Sigmoid colon (tissue), 3 donors: ENCODE results near the gene ASPN.

Experiments
- POLR2A ChIP-seq, 2 donors: fragments of 450-650 bp; IDR thresholded peaks; one replicate each; pipeline ENCODE4 v1.6.1; 2016; ENCODE audit warnings: antibody characterized with exemption in 2 of 2, mild to moderate bottlenecking in 2 of 2, moderate library complexity in 2 of 2
- TF ChIP-seq, protein P1 (sequence below), 4 experiments: fragments of 450-650 bp in 3 of 4; fragments of 200-600 bp in 1 of 4; IDR thresholded peaks; one replicate each; pipeline ENCODE4 v1.5.1; 2016 to 2019; ENCODE audit warnings: antibody characterized with exemption in 4 of 4, mild to moderate bottlenecking in 3 of 4, moderate library complexity in 2 of 4

DNA sequence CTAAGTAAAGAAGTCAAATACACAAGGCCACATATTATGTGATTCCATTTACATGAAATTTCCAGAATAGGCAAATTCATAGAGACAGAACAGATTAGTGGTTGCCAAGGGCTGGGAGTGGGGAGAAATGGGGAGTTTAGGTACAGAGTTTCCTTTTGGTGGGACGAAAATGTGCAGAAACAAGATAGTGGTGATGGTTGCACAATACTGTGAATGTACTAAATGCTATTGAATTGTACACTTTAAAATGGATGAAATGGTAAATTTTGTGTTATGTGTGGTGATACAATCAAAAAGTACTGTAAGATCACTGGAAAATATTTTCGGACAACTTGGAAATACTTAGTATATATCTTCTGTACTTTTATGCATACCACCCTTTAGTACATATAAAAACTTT, 38.5 kb upstream of the ASPN start:
- no peak for TF ChIP-seq POLR2A (IDR thresholded peaks at IDR 0.05)
- TF ChIP-seq, protein P1, sequence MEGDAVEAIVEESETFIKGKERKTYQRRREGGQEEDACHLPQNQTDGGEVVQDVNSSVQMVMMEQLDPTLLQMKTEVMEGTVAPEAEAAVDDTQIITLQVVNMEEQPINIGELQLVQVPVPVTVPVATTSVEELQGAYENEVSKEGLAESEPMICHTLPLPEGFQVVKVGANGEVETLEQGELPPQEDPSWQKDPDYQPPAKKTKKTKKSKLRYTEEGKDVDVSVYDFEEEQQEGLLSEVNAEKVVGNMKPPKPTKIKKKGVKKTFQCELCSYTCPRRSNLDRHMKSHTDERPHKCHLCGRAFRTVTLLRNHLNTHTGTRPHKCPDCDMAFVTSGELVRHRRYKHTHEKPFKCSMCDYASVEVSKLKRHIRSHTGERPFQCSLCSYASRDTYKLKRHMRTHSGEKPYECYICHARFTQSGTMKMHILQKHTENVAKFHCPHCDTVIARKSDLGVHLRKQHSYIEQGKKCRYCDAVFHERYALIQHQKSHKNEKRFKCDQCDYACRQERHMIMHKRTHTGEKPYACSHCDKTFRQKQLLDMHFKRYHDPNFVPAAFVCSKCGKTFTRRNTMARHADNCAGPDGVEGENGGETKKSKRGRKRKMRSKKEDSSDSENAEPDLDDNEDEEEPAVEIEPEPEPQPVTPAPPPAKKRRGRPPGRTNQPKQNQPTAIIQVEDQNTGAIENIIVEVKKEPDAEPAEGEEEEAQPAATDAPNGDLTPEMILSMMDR (IDR thresholded peaks at IDR 0.05) = no peak
